ENCODE data around the gene C11orf21.

Gene C11orf21

GRCh38 chr11:2318707-2319106 lies 17.0 kb upstream of the C11orf21 start:
- no peak for TF ChIP-seq CTCF (conservative IDR thresholded peaks at IDR 0.05)
- no peak overlapping the region for H3K27ac ChIP-seq

- no peak overlapping the region for H3K27ac ChIP-seq
- no peak for TF ChIP-seq CTCF (conservative IDR thresholded peaks at IDR 0.05)
Measured at GRCh38 chr11:2318123-2318522, 16.4 kb upstream of the C11orf21 start.

- H3K27ac ChIP-seq, result no peak overlapping the region
- no peak for TF ChIP-seq CTCF (conservative IDR thresholded peaks at IDR 0.05)
Measured at GRCh38 chr11:2317354-2318050, 15.8 kb upstream of the C11orf21 start.

- no peak for TF ChIP-seq CTCF (conservative IDR thresholded peaks at IDR 0.05)
- no peak overlapping the region for H3K27ac ChIP-seq
Measured at GRCh38 chr11:2316963-2317244, 15.2 kb upstream of the C11orf21 start.

- H3K27ac ChIP-seq, result no peak overlapping the region
- TF ChIP-seq CTCF (conservative IDR thresholded peaks at IDR 0.05), result no peak
Measured at GRCh38 chr11:2316169-2316962, 14.6 kb upstream of the C11orf21 start.

- no peak overlapping the region for H3K27ac ChIP-seq
Measured at GRCh38 chr11:2315395-2316168, 13.9 kb upstream of the C11orf21 start.

More at GRCh38 chr11:2315395-2316168, 13.9 kb upstream of the C11orf21 start:
- no peak for TF ChIP-seq CTCF (conservative IDR thresholded peaks at IDR 0.05)
